ENCODE data around the gene TSPAN18.

Gene TSPAN18

GRCh38 chr11:44763121-44763820 lies 36.5 kb downstream of the TSPAN18 start:
- no peak for DNase-seq

GRCh38 chr11:44764583-44764982 lies 37.8 kb downstream of the TSPAN18 start:
- DNase-seq = no peak

GRCh38 chr11:44765026-44765595 lies 38.3 kb downstream of the TSPAN18 start:
- no peak for DNase-seq

- DNase-seq = no peak
Observed at GRCh38 chr11:44765676-44766075, 38.9 kb downstream of the TSPAN18 start.

- DNase-seq = no peak
Observed at GRCh38 chr11:44766112-44766971, 39.6 kb downstream of the TSPAN18 start.

GRCh38 chr11:44766972-44767278 lies 40.2 kb downstream of the TSPAN18 start:
- no peak for DNase-seq

GRCh38 chr11:44767421-44767820 lies 40.7 kb downstream of the TSPAN18 start:
- DNase-seq = no peak

GRCh38 chr11:44770401-44770800 lies 43.6 kb downstream of the TSPAN18 start:
- DNase-seq = no peak

GRCh38 chr11:44771252-44771734 lies 44.5 kb downstream of the TSPAN18 start:
- no peak for DNase-seq

- DNase-seq = no peak
Observed at GRCh38 chr11:44771841-44772240, 45.1 kb downstream of the TSPAN18 start.

- no peak for DNase-seq
Observed at GRCh38 chr11:44773351-44773965, 46.7 kb downstream of the TSPAN18 start.

- no peak for DNase-seq
Observed at GRCh38 chr11:44774108-44774507, 47.3 kb downstream of the TSPAN18 start.

- DNase-seq = no peak
Observed at GRCh38 chr11:44774731-44775130, 48.0 kb downstream of the TSPAN18 start.

- DNase-seq = peak; percentile 74
Observed at GRCh38 chr11:44775366-44775984, 48.7 kb downstream of the TSPAN18 start.

GRCh38 chr11:44775985-44776446 lies 49.3 kb downstream of the TSPAN18 start:
- no peak for DNase-seq

GRCh38 chr11:44776551-44777208 lies 49.9 kb downstream of the TSPAN18 start:
- DNase-seq = no peak

GRCh38 chr11:44777209-44778194 lies 50.7 kb downstream of the TSPAN18 start:
- DNase-seq = no peak

- DNase-seq = no peak
Observed at GRCh38 chr11:44778195-44779100, 51.7 kb downstream of the TSPAN18 start.

GRCh38 chr11:44779736-44780520 lies 53.2 kb downstream of the TSPAN18 start:
- DNase-seq = no peak
